T1000 (cell line): ENCODE data around the gene PEX16.
A peak's percentile ranks its signal among the peaks of the same experiment; 100 is the strongest.
"Not testable (repeated sequence)": the region's sequence is repeated elsewhere in the genome, so short reads cannot be mapped to it uniquely, and the experiment has no call there.

Experiments used
- DNase-seq: peaks from one replicate; lab custom pipeline; 2025; ENCODE audit warnings: mixed read lengths; lab: John Stamatoyannopoulos, UW

The PEX16 gene

DNA sequence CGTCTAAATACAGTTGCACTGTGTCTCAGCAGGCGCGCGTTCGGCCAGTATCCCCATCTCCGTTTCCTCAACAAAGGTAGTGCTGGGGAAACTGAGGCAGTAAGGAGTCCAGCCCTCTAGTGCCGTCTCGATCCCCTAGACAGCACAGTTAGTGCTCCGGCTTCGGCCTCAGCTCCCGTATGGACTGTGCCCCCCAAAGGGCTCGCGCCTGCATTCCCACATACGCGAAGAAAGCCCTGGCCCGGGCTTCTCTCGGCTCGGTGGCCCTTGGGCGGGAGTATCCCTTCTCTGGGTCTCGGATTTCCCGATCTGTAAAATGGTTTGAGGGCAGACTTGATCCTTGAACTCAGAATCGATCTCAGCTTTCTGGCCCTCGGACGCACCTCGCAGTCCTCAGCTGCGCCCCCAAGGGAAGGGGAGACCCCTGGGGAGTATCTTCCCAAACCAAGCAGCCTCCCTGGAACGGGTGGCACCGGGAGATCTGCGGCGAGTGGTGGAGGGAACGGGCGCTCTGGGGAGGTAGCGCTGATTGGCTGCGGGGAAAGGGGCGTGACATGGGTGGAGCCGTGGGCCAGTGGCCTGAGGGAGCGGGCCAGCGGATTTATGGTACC, 759 bp upstream of the PEX16 start:
- peak; percentile 23 for DNase-seq

DNA sequence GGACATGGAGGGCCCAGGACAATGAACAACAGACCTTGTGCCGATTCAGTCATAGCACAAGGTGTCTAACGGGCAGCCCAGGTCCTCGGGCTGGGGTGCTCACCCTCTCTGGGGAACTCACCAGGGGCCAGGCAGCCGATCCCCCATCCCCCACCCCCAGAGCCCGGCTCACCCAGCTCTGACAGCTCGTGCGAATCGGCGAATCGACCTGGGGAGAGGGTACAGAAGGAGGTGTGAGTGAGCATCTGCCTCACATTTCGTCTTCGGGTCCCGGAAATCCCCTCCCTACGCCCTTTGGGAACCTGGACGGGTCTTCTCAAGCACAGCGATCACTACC, 423 bp downstream of the PEX16 start:
- DNase-seq, result no peak

DNA sequence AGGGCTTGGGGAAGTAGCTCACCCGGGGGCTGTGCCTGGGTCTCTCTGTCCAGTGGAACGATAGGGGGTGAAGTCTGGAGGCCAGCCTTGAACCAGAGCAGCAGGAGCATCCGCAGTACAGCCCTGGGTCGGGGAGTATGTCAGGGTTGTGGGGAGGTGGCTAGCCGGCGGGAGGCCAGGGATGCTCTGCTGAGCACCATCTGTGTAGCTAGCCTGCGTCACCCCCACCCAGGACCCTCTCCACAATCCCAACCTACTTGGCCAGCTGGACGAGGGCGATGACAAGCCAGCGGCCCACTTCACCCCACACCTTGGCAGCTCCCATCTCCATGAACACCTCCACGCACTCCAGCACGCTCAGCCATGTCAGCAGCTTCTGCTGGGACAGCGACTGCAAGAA, 2.2 kb downstream of the PEX16 start:
- DNase-seq, result no peak

DNA sequence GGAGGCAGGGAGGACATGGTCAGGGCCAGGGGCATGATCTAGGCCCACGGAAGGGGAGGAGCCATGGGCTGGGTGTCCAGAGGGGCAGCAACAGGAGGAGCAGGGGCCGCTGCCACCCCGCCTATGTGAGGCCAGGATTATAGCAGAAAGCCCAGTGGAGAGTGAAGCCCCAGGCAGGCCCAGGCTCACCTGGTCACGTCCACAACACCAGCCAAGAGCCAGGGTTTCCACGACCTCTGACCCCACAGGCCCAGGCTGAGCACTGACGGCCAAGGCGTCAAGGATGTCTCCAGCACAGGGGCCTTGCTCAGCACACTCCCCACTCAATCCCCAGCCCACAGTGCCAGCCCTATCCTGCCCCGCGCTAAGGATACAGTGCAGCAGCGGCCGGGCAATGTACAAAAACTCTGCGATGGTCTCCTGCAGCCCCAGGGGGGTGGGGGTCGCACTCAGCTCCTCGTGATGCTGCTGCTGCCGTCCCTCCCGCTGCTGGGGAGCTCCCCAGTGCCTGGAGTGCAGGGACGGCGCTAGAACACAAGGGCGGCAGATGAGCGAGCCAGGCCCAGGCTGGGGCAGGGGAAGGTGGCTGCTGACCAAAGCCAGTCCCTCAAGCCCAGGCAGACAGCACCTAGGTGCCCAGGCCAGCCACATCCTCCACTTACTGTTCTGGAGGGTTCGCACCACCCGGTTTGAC, 3.6 kb downstream of the PEX16 start:
- no peak for DNase-seq

DNA sequence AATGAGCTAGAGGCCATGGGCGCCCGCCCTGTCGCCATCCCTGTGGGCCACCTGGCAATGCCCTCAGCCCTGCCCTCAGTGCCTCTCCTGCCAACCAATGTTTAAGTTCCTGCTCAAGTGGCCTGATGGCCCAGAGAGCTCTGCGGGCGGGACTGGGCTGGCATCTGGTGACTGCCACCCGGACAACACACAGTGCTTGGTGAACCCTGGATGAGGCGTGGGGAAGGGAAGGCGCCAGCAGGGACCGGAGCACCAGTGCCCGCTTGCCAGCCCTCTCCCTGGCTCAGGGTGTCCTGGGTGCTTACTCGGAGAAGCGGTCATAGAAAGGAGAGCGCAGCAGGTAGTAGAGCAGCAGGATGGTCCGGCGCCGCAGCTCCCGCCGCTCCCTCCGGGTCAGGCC, 4.2 kb downstream of the PEX16 start:
- DNase-seq, result no peak

DNA sequence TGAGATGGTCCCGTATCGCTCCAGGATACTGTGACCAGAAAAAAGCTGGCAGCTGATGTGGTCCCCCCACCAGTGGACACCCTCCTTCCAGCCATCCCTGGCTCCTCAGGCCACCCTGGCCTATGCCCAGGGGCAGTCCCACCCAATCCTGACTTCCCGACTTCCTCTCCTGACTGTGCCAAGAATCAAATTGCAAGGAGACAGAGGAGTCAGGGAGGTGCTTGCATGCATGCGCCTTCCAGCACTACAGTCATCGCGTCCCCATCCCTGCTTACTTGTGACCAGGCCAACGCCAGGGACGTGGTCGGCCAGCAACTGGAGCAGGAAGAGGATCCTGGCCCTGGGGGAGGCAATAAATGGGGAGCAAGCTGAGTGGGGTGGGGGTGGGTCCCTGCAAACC, 7.1 kb downstream of the PEX16 start:
- no peak for DNase-seq

DNA sequence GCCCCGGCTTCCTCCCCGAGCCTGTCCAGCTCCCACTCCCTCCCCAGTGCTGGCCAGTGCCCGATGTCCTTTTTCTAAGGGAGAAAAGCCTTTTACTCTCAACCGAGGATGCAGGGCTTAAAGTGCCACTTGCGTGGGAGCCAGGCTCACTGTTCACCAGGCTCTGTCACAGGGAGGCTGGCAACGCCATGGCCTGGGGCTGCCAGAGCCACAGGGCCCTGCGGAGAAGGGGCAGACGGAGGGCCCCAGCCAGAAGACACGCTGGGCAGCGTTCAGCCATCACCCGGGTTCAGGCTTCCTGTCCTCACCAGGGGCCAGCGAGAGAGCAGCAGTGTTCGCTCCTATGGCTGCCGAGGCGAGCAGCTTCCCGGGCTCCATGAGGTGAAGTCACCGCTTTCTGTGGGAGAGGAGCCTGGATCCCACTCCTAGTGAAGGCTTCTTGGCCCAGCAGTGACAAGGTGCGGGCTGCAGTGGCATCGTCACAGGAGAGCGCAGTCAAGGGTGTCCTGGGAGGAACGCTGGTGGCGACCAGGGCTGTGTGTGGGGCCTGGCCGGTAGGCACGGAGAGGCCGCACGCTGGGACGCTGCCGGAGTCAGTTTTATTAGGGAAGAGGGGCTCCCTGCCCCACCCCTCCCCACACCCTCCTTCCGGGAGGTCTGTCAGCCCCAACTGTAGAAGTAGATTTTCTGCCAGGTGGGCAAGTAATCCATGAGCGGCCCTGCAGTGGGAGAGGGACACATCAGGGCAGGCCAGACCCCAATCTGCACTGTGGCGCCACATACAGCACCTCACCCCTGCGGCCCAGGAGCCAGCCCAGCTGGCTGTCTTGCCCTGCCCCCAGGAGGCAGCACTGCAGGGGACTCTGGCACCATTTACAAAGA, 7.8 kb downstream of the PEX16 start:
- no peak for DNase-seq

DNA sequence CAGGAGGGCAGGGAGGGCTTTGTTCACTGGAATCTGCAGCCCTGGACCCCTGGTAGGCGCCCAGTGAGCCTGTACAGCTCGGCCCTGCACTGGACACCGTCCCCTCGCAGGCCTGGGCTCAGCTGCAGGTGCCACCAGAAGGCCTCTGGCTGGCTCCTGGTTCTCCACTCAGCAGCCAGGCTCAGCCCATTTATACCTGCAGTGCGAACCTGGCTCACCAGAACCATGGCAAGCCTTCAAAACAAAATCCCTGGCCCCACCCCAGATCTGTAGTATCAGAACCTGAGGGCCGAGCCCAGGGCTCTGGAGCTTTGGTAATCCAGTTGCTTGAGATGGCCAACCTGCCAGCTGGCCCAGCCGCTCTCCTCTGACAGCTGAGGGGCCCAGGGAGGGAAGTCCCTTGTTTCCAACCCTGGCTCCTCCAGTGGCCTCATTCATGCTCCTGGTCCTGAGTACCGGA, 9.7 kb downstream of the PEX16 start:
- DNase-seq, result no peak

DNA sequence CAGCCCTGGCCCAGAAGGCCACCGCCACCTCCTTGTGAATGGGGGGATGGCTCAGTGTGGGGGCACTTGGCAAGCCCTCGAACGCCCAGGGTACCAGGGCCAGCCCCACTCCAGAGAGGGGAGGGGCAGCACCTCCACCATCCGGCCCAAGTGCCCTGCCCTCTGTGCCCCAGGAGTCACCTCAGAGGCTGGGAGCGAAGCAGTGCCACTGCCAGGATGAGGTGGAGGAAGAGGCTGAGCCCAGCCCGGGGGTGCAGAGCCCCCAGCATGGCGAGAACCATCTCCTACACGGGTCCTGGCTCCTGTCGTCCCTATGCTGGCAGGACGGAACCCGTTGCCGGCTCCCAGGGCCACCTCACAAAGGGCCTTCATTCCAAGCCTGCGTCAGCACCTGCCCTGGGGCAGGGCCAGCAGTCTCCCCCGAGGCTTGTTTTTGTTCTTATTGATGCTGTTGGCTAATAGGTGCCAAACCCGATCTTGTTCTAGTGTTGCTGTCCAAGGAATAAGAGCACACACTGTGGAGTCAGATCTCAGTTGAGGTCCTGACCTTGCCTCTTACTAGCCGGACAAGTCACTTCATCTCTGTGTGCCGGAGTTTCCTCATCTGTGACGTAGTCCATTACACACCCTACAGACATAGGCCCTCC, 10.6 kb downstream of the PEX16 start, which contains the start of gene FREY1:
TSS of gene FREY1 (minus strand) at position 307 of the 647 bp plus-strand sequence. CDS start at position 281, 26 bp downstream.
- no peak for DNase-seq

DNA sequence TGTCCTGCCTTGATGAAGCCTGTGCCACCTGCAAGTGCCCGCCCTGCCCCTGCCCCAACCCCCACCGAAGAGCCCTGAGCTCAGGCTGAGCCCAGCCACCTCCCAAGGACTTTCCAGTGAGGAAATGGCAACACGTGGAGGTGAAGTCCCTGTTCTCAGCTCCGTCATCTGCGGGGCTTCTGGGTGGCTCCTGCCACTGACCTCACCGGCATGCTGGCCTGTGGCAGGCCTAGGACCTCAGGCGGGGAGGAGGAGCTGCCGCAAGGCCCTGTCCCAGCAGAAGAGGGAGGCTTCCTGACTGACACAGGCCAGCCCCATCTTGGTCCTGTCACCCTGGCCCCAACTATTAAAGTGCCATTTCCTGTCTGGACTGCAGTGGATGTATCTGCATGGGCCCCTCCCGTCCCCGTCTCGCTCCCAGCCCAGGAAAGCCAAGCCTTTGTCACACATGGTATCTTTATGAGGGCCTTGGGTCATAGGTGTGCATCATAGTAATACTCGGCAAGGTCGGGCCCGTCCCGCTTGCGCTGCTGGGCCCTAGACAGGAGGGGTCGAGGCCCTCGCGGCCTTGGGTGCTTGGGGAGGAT, 11.5 kb downstream of the PEX16 start:
- DNase-seq, result no peak

DNA sequence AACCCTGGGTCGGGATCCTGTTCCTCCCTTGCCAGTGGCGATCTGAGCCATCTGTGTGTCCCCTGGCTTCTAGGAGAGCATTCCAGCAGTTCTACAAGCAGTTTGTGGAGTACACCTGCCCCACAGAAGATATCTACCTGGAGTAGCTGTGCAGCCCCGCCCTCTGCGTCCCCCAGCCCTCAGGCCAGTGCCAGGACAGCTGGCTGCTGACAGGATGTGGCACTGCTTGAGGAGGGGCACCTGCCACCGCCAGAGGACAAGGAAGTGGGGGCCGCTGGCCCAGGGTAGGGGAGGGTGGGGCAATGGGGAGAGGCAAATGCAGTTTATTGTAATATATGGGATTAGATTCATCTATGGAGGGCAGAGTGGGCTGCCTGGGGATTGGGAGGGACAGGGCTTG, 12.1 kb downstream of the PEX16 start:
- DNase-seq, result not testable (repeated sequence)

DNA sequence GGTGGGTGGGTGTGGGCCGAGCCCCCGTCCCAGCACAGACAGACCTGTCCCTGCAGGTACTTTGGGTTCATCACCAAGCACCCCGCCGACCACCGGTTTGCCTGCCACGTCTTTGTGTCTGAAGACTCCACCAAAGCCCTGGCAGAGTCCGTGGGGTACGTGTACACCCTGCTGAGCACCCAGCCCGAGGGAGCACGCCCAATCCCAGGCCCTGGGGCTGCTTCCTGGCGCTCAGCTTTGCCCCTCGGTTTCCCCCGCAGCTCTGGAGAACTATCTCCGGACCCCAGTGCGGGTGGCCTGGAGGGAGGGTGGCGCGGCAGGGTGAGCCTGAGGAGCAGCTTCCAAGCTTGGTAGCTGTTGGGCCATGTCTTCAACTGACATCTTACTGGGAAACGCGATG, 12.6 kb downstream of the PEX16 start:
- DNase-seq, result no peak

DNA sequence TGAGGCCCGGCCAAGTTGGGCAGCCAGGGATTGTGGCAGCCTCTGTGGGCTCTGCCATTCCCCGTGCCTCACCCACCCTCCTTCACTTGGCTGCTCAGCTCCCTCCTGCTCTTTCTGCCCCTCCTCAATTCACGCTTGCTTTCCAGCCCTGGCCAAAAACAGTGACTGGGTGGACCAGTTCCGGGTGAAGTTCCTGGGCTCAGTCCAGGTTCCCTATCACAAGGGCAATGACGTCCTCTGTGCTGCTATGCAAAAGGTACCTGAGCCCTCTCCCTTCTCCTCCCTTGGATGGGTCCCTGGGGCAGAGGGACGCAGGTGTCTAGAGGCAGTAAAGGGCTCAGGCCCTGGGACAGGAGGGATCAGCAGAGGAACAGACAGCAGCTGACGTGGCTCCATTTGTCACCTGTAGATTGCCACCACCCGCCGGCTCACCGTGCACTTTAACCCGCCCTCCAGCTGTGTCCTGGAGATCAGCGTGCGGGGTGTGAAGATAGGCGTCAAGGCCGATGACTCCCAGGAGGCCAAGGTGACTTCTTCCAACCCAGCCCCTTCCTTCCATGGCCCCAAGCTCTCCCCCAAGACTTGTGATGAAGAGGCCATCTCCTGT, 13.3 kb downstream of the PEX16 start:
- no peak for DNase-seq

DNA sequence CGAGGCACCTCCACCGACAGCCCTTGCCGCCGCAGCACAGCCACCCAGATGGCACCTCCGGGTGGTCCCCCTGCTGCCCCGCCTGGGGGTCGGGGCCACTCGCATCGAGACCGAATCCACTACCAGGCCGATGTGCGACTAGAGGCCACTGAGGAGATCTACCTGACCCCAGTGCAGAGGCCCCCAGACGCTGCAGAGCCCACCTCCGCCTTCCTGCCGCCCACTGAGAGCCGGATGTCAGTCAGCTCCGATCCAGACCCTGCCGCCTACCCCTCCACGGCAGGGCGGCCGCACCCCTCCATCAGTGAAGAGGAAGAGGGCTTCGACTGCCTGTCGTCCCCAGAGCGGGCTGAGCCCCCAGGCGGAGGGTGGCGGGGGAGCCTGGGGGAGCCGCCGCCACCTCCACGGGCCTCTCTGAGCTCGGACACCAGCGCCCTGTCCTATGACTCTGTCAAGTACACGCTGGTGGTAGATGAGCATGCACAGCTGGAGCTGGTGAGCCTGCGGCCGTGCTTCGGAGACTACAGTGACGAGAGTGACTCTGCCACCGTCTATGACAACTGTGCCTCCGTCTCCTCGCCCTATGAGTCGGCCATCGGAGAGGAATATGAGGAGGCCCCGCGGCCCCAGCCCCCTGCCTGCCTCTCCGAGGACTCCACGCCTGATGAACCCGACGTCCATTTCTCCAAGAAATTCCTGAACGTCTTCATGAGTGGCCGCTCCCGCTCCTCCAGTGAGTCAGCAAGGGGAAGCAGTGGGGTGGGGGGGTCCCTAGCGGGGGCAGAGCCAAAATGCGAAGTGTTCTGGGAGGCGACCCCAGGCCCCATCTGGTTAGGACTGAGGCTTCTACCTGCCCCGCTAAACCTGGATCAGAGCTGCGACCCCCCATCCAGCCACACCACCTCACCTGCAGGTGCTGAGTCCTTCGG, 15.0 kb downstream of the PEX16 start:
- no peak for DNase-seq

DNA sequence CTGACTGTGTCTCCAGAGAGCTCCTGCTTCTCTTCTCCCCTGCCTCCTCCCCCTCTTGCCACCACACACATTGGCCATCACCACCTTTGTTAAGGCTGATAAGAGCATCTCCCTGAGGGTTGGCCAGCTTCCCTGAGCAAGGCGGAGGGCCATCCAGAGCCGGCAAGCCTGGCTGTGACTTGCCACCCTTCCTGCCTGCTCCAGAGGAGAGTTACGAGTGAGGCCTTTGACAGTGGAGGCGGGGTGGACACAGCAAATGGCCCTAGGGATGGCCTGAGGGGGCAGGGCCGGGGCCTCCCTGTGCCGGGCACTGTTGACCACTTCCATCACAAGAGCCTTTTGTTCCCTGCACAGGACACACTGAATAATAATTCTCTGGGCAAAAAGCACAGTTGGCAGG, 16.1 kb downstream of the PEX16 start:
- no peak for DNase-seq

DNA sequence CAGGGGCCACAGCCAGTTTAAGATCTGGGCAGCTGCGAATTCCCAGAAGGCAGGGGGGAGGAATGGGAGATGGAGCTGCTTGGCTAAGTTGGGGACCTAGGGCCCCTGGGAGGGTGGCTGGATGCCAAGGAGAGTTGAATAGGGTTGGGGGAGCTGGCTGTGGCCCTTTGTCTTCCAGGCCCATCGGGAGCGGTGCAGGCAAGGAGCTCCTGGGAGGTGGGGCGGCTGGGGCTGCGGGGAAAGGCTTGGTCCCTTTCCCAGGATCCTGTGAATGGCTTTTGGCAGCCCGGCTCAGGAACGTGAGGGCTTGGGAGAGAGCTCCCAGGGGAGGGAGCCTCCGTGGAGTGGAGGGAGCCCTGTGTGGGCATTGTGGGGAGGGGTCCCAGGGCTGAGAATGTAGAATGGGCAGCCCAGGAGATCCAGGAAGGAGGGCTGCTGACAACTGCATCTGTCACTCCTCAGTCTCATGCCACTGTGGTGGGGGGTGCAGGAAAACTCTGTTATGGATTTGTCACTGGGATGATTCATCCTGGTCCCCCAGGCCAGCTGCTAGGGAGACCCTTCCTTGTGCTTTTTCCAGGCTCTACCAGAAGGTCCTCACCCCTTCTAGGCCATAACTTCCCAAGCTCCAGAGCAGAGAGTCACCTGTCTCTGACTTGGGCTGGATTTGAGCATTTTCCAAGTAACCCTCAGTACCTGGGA, 16.6 kb downstream of the PEX16 start:
- DNase-seq, result no peak

DNA sequence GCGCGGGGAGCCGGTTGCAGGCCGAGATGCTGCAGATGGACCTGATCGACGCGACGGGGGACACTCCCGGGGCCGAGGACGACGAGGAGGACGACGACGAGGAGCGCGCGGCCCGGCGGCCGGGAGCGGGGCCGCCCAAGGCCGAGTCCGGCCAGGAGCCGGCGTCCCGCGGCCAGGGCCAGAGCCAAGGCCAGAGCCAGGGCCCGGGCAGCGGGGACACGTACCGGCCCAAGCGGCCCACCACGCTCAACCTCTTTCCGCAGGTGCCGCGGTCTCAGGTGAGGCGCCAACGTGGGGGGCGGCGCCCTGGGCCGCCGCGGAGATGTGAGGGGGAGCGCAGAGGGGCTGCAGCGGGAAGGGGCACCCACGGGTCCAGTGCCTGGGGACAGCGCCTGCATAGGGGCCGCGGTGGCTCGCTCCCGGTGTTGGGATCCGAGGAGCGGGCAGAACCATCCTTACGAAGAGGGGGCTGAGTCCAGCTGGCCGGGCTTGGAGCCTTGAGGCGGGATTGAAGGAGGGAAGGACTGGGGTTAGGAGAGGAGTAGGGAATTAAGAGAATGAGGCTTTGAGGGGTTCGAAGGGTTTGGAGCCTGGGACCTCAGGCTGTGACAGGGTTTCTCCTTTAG, 17.4 kb downstream of the PEX16 start:
- DNase-seq, result not testable (repeated sequence)

DNA sequence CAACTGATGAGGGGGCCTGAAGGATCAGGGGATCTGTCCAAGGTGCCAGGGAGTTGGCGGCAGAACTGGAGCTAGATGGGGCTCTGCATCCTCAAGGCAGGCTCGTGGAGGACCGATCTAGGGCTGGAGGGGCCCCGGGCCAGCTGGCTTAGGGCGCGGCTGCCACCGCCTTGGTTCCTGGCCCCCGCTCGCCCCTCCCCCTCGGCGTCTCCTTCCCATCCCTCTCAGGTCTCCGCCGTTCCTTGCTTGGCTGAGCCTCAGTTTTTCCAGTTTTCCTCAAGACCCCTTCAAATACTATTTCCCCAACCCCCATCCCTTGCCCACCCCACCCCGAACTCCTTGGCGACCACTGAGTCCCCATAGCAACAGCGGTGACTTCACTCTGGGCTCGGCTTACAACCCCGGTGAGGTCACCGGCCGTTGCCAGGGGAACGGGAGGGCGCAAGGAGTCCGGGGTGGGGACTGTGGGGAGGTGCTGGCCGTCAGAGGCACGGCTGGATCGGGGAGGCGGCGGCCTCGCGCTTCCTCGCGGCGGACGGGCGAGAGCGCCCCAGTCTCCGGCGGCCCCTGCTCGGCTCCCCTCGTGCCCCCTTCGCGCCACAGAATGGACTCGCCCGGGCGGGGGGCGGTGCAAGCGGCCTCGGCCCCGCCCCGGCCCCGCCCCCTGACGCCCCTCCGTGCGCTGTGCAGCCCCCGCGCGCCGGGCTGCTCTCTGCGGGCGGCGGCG, 18.1 kb downstream of the PEX16 start:
- DNase-seq, result peak; percentile 83

DNA sequence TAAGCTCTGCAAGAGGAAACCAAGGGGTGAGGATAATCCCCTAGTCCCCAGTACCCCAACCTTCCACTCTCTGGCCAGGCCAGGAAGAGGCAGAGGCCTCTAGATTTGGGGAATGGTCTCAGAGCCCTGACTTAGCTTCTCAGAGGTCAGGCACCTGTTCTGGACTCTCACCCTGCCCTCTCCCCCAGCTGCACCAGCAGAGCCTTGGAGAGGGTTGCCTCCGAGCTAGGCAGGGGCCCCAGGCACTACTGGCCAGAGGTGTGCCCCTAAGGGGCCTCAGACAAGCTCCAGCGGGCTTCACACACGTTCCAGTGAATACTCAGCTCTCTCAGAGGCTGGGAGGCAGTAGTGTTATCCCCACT, 18.6 kb downstream of the PEX16 start:
- no peak for DNase-seq
